OCI-M1 (cell line): ENCODE results near the gene GNA14.
"Not testable (repeated sequence)": the region's sequence is repeated elsewhere in the genome, so short reads cannot be mapped to it uniquely, and the experiment has no call there.

Source experiments
- DNase-seq: peaks from one replicate; lab custom pipeline; 2025; lab: John Stamatoyannopoulos, UW

GNA14 gene

DNA sequence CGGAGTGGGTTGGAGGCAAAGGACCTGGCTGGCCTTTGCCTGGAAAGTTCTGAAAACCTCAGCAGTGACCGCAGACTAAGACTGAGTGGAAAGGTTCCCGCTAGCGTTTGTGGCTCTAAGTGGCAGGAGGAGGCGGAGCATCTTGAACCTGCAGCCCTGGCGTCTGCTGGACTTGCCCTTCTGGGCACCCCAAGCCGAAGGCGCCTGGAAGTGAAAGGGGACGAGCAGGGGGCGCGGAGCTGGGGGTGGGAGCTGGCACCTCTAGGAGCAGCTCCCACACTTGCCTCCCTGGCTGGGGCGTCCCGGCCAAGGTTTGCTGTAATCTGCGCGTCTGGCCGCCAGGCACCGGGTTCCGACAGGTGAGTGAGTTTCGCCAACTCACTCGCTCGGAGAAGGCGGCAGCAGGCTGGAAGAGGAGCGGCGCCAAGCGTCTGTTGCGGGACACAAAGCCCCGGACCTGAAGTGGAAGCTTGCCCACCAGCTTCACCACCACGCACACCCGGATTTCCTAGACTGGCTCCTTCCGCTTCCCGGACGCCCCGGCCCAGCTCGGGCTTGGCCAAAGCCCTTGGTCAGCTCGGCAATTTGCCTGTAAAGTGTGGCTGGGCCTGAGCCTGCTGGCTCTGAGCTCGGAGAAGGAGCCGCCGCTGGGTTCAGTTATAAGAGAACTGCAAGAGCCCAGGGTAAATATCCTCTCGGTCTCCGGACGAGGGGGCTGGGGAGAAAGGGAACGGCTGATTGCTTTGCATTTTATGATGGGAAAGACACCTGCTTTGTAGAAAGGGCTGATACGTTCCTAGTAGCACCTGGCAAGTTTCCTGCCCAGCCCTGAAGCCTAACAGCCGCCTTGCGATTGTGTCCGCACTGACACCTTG lies at the start of gene GNA14:
Gene GNA14, minus strand, starts transcription at position 89 of the 875 bp plus-strand sequence. CDS start 529 bp downstream, outside the sequence.
- DNase-seq: no peak

DNA sequence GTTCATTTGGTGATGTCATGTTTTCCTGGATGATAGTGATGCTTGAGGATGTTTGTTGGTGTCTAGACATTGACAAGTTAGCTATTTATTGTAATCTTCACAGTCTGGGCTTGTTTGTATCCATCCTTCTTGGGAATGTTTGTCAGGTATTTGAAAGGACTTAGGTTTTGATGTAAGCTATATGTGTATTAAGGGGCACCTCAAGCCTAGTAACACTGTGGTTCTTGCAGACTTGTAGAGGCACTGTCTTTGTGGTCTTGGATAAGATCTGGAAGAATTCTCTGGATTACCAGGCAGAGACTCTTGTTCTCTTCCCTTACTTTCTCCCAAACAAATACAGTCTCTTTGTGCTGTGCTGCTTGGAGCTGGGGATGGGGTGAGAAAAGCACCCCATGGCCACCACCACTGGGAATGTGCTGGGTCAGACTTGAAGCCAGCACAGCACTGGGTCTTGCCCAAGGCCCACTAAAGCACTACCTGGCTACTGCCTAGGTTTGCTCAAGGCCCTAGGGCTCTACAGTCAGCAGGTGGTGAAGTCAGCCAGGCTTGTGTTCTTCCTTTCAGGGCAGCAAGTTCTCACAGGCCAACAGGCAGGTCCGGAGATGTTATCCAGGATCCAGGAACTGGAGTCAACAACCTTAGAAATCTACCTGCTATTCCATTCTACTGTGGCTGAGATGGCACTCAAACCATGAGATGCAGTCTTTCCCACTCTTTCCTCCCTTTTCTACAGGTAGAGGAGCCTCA lies 49.3 kb upstream of the GNA14 start:
- DNase-seq: no peak

DNA sequence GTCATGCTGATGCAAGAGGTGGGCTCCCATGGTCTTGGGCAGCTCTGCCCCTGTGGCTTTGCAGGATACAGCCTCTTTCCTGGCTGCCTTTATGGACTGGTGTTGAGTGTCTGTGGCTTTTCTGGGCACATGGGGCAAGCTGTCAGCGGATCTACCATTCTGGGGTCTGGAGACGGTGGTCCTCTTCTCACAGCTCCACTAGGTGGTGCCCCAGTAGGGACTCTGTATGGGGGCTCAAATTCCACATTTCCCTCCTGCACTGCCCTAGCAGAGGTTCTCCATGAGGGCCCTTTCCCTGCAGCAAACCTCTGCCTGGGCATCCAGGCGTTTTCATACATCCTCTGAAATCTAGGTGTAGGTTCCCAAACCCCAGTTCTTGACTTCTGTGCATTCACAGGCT lies 42.6 kb upstream of the GNA14 start:
- DNase-seq: not testable (repeated sequence)

DNA sequence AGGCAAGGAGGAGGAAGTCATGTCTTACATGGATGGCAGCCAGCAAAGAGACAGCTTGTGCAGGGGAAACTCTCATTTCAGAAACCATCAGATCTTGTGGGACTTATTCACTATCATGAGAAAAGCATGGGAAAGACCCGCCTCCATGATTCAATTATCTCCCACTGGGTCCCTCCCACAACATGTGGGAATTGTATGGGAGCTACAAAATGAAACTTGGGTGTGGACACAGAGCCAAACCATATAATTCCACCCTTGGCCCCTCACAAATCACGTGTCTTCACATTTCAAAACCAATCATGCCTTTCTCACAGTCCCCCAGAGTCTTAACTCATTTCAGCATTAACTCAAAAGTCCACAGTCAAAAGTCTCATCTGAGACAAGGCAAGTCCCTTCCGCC lies 42.0 kb upstream of the GNA14 start:
- not testable (repeated sequence) for DNase-seq

DNA sequence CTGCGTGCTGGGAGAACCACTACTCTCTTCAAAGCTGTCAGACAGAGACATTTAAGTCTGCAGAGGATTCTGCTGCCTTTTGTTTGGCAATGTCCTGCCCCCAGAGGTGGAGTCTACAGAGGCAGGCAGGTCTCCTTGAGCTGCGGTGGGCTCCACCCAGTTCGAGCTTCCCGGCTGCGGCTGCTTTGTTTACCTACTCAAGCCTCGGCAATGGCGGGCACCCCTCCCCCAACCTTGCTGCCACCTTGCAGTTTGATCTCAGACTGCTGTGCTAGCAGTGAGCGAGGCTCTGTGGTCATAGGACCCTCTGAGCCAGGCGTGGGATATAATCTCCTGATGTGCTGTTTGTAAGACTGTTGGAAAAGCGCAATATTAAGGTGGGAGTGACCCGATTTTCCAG lies 39.6 kb upstream of the GNA14 start:
- DNase-seq: not testable (repeated sequence)

DNA sequence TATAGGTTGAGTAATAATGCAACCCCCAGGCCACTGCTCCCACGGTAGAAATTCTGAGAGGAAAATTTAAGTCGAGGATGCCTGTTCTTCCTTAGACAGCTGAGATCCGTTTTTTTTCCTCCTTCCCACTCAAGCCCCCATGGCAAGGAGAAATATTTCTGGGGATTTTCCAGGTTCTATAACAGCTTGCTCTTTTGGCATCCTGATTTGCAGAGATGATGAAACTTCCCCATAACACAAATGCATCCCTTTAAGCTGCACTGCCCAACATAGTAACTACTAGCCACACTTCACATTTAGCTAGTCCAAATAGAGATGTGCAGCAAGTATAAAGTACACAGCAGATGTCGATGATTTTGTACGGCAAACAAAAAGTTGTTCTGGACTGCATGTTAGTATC lies 32.5 kb upstream of the GNA14 start:
- no peak for DNase-seq

DNA sequence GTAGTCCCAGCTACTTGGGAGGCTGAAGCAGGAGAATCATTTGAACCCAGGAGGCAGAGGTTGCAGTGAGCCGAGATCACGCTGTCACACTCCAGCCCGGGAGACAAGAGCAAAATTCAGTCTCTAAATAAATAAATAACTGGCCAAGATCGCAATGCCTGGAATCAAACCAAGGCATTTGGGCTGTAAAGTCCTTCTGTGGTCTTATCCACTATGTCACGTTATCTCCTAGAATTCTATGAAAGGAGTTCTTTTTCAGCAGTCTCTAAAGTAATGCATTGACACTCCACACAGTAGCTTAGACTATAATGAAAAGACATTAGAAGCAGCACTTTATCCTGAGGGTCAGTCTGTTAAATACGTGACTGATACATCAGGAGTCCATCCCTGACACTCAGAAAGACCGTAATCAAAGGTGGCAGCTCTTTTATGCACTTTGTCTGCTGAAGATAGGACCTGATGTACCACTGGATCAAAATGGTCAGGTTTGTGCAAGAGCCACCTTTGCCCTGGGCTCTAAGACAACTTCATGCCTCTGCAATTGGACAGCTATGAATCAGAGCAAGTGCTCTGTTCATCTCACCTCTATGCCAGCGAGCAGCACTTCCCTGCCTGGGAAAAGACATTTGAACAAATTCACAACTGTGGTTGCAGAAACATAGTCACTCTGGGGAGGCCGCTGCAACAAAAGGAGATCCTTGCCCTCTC lies 31.7 kb upstream of the GNA14 start:
- DNase-seq: no peak

DNA sequence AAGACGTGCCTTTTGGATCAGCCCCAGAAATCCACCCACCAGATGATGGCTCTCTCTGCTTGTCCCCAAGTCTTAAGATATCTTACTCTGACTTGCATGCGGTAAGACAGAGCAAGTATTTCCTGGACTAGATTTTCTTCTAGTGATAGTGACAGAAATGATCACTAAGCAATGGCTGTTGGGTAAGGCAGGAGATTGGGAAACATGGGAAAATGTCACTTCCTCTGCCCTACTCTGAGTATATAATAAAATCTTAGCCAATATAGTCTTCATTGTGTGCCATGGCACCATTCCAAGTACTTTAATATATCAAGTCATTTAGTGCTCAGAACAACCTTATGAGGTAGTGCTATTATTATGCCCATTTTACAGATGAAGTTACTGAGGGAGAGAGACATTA lies 31.0 kb upstream of the GNA14 start:
- DNase-seq: peak; percentile 16

DNA sequence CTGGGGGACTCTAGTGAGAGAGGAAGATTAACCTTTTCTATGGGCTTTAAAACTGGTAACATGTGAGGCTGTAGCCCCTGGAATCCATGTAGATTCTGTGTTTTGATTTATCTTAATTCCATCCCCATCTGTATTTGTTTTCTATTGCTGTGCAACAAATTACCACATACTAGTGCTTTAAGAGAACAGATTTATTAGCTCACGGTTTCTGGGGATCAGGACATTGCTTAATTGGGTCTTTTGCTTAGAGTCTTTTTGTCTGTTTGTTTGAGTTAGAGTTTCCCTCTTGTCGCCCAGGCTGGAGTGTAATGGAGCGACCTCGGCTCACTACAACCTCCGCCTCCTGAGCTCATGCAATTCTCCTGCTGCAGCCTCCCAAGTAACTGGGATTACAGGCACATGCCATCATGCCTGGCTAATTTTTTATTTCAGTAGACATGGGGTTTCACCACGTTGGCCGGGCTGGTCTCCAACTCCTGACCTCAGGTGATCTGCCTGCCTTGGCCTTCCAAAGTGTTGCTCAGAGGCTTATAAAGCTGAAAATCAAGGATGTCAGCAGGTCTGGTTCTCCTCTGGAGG lies 29.9 kb upstream of the GNA14 start:
- no peak for DNase-seq

DNA sequence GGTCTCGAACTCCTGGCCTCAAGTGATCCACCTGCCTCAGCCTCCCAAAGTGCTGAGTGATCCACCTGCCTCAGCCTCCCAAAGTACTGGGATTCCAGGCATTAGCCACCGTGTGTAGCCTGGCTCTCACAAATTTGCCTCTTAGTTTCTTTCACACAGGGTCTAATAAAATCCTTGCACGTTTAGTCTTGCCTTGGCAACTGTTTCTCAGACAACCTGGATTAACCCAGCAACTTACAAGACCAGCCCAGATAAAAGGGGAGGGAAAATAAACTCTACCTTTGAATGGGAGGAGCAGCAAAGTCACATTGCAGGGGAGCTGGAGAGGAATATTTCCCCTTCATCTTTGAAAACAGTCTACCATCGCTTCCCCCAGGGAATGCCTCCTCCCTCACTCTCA lies 29.3 kb upstream of the GNA14 start:
- DNase-seq: no peak

DNA sequence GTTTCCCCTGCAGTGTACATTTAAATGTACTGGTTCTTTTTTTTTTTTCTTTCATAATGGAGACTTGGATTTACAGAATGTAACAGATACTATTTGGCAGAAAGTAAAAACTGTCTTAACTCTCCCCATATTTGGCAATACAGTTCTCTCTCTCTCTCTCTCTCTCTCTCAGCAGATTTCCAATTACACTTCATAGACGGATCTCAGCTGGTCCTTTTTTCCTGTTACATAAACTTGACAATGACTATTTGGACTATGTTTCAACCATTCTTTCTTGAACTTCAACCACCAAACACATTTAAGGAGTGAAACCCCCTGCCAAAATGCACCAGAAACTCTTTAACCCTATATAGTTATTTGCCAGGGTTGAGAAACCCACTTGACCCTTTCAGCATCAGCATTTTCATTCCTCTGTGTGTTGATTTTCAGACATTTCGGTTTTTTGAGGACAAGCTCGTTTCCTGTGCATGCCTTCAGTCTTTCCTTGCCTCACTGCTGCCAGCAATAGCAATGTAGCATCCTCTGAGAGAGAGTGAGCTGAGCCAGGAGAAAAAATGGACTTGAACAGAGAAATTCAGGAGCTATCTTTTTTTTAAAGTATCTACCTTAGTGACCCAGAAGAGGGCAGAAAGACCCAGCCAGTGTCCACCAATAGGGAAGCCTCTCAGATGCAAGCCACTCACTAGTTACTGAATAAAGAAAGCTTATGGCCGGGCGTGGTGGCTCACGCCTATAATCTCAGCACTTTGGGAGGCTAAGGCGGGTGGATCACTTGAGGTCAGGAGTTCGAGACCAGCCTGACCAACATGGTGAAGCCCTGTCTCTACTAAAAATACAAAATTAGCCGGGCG lies 26.0 kb upstream of the GNA14 start:
- peak; percentile 41 for DNase-seq

DNA sequence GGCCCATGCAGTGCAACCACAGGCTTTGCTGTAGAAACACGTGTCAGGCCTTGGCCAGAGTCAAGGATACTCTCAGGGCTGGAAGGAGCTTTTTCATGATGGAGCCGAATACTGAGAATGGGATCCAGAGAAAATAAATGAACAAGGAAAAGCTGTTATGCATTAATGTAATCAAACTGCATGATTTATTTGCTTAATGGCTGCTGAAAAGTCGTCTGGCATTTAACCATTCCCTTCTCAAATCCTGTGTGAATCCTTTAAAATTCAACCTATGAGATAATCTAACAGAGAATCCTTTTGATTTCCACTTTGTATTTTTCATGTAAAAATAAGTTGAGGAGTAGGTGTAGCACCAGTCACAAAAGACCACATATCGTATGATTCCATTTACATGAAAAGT lies 24.1 kb upstream of the GNA14 start:
- no peak for DNase-seq

DNA sequence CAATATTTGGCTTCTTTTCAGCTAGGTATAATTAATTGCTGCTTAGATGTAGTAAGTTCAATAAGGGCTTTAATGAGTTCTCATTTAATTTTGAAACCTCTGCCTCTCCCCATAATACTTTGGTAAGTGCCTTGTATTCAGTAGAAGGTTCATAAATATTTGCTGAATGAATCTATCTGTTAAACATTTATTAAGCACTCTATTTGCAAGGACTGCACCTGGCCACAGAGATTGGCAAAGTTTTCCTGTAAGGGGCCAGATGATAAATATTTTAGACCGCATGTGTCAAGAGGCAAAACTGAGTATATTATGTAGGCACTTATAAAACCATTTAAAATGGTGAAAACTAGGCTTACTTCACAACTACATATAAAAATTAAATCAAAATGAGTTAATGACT lies 19.0 kb upstream of the GNA14 start:
- DNase-seq: no peak

DNA sequence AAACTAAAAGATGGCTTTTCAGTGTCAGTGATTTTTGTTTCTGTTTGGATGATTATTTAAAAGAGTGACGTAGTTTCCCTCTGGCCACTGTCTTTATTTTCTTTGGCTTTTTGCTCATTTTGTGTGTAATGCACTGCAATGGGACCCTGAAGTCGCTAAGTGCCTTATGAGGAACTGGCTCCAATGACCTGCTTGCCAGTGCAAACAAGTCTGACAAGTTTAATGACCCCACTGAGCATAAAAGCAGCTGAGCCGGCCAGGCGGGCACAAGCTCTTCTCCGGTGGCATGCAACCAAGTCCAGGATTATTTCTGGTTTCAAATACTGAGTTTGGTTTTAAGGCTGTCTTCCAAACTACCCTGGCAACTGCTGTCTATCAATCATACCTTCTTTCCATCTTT lies 15.6 kb upstream of the GNA14 start:
- DNase-seq: no peak

DNA sequence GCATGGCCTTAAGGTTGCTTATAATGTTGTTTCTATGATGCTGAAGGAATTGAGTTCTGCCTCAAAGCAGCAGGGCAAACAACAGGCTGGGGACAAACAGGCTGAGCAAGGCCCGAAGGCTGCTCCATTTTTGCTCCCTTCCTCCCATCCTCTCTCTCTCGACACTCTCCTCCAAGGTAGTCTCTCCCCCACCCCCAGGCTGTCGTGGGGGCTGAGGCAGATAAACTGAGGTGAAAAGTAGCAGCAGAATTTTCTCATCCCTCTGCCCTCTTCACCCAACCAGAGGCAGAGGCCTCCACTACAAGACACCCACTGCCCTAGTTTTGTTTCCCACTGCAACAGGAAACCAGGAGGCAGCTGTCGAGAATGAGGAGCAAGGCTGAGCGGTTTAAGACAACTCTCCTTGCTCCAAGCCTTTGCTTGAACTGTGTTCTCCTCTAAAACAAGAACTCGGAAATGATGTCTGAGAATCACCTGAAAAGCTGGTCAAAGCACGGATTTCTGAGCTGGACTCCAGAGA lies 13.5 kb upstream of the GNA14 start:
- no peak for DNase-seq

DNA sequence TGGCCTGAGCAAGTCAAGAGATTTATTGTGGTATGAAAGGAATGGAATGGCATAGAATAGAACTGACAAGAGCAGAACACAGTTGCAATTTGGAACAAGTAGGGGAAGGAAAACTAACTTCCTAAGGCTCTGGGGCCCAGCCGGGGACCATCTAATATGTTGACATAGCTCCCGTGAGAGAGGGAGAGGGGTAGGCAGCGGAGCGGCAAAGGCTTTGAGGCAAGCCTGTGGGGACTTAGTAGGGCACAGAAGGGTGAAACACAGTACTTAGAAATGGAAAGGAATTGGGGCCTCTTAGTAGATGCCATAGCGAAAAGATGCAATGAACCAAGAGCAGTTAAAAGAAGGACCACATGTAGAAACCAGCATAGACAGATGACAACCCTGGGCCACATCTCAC lies 11.8 kb upstream of the GNA14 start:
- no peak for DNase-seq

DNA sequence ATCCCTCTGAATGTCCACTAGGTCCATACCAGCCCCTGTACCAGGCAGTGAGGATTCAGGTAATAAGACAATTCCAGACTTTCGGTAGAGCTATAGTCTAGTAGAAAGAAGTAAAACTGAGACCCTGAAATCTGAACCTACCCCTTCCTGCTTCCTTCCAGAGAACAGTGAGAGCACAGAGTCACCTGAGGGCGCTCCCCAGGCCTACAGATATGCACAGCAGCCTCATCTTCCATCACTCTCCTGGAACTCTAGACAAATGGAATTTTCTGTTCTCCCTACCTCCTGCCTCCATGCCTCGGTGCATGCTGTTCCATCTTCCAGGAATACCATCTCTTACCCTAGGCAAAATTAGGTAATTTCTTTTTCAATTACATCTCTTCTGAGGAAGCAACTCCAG lies 3.1 kb upstream of the GNA14 start:
- DNase-seq: no peak

DNA sequence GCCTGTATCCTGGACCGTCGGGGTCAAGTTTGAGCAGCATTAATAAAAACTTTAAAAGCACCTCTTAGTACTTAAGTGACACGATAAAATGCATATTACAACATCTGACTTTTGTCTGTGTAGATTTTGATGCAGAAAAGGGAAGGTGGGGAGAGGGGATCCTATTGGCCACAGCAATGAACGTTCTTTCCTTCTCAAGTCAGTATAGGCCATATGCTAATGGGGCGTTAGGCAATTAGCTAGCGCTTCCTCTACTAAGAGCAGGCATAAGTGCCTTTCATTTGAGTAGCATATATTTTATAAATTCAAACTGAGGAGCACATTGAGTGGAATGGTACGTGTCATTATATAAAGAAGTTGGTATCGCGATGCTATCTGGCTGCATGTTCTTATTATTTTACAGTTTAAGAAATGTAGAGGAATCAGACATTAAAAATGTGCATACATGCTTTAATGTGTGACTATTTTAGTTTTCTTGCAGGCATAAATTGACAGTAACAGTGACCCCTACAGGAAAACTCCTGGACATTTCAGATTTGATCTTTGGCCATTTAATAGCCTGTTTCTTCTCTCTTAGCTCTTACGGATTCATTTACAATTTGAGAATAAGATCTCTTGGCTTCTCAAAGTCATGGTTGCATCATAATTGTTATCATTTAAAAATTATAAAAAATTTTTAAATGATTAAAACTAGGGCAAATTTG lies 1.1 kb upstream of the GNA14 start:
- peak; percentile 50 for DNase-seq

DNA sequence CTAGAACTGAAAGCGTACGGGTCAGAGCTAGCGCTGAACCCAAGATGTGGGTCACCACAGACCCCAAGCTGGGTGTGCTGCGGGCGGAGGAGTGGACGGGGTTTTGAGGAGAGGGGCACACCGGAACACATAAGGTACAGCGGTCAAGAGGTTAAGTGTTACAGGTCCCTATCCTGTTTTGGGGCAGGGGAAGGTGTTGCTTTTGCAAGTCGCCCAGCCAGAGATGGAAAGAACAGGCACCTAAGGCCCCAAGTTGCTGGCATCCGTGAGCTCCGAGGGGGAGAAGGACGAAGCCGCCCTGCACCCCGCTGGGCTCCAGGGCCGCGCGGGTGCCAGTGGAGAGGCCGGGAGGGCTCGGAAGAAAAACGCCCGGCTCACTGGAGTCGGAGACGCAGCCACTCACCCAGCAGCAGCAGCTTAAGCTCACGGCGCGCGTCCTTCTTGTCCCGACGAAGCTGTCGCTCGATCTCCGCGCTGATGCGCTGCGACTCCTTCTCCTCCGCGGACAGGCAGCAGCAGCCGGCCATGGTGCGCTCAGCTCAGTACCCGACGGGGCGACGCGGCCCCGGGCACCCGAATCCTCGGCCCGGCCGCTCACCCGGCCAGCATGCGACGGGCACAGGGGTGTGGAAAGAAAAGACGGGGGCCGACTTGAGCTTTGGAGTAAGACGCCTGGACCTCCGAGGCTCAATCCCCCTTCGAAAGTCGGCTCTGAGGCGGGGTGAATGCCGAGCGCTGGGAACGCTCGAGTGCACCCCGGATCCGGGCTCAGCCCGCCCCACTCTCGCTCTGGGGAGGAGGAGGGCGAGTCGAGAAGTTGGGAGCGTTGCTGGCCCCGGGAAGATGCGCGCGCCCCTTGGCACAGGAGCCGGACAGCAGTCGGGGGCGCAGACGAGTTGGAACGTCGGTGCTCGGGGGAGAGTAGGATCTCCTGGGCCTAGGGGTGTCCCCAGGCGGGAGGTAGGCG lies 572 bp downstream of the GNA14 start:
- DNase-seq: no peak
